Stimulated activated CD4-positive, alpha-beta T cell treated with anti-CD3 and anti-CD28 coated beads, Interleukin-15, amount 100 ng/mL, for 48 hours (primary cell): ENCODE data around the gene TSPAN5.

Experiments
- DNase-seq, 2 donors: peaks; one replicate each; pipeline ENCODE4 v3.0.0-alpha.2; 2020; ENCODE audit warnings: low read depth in 2 of 2

Gene TSPAN5

DNA sequence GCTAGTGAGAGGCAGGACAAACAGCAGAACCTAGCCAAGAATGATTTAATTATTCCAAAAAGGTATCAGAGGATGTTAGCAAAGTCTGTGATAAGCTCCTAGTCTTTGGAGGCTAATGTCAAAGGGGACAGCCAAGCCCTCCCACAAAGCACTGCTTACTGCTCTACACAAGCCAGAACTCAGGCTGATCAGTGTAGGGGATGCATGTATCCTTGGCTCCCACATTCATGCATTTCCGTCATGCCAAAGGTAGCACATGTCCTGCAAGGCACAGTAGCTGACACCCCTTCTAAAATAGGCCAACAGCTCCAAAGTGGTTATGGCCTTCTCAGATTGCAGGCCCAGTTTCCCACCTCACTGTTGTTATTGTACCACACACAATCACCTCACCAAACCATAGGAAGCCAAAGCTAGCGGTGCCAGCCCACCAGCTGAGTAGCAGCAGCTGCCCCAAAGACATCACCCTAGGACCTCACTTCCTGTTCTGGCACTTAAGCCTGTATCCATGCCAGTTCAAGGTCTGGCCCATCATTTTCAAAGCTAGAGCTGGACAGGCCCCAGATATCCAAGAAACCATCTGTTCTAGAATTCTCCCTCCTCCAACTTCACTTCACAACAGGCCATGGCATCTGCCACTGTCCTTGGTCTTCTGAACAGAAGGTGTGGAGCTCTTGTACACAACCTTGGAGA lies 40.9 kb downstream of the TSPAN5 start:
- no peak for DNase-seq

DNA sequence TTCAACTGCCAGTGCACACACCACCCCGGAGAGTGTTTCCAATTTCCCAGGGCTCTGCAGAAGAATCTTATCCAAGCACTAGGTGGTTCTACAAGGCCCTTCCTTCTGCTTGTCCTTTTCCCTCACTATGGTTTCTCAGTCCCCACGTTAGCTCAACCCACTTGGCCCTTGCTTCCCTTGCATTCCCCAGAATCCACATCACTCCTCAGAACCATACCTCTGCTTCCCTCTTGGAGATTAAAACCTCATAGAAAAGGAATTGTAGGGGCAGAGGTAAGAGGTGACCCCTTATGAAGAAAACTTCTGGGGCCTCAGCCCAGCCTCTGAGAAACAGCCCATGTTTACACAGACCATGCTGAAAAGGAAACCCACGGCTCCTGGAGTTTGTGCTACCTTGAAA lies 42.4 kb downstream of the TSPAN5 start:
- no peak for DNase-seq

DNA sequence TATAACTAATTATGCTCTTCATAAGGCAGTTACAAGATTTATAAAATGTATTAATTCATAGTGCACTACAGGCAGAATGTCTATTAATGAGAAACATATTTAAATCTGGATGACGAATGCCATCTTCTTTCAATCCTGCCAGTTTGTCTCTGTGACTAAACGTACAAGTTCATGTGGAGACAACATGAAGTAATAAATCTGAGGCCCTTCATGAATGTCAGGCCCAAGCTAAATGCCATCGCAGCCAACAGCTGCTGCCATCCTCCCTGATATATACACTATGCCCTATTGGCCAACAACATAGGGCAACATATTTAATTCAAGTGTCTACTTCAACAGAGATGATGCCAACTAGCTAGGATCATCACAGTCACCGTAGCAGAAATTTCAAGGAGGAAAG lies 43.7 kb downstream of the TSPAN5 start:
- no peak for DNase-seq

DNA sequence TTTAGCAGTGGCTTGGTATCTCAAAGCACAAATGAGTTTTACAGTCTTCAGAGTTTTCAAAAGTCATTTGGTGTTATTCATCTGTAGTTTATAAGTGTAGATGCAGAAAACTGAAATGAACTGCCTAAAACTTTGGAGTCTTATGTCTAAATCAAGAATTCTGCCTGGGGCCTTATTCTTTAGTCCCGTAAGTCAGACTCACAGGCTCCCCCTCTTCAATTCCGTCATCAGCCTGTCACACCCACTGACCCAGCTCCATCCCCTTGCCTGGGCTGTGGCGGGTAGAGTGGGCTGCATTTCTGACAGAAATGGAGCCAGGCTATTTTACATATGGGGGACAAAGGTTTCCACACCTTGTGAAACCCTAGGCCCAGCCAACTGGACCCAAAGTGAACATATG lies 44.3 kb downstream of the TSPAN5 start:
- DNase-seq = no peak

DNA sequence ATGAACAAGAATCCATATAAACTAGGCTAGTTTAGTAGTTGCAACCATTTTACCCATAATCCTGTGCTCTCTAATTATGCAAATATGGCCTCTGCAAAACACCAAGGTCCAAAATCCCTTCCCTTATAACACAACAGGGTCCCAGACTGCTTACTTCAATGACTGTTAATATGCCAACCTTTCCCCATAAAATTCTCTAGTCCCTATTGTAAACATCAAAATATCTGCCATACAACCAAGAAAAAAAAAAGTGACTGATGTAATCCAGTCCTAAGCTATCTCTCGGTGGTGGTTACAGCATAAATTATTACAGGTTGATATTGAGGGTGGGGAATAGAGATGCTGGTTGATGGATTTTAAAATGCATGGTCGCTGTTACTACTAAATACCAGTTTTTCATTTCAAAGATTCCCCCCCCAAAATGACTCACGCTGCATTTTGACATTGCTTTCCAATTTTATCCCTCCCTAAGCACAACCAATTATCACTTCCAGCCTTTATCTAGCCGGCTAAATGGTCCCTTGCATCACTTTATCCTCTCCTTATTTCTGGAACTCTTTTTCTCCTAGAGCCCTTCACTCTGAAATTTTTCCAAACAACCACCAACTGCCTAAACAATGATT lies 44.8 kb downstream of the TSPAN5 start:
- DNase-seq = no peak

DNA sequence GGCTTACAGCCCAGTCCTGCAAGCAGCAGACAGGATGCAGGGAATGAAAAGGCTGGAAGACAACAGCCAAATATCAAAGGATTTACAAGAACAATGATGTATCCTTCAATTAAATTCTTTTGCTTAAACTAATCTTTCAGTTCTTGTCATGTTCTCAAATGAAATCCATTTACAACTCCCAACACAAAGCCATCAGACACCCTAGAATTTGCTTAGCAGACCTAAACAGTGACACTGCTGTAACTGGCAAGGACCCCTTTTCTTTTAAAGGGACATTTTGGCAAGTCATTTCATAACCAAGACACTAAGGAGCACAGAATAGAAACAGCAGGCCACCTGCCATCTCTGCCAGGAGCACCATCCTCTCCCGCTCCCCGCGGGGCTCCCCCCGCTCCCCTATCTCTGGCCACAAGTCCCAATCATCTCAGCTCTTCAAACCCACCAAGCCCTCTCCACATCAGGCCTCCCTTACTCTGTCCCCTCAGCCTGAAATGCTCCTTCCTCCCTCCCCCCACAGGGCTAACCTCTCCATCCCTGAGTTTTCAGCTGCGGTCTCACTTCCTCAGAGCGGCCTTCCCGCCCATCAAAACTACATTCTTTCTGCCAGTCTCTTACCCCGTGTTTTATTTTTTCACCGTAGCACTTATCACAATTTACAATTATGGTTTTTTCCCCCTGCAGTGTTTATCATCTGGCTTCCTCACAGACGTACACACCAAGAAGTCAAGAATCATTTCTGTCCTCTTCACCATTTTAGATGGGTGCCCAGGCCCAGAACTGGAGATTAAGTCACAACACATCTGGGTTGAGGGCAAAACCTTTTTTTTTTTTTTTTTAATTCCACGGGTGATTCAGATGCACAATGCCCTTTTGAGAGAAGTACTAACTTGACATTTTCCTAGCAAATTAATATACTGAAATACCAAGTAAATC lies 45.8 kb downstream of the TSPAN5 start:
- DNase-seq = no peak

DNA sequence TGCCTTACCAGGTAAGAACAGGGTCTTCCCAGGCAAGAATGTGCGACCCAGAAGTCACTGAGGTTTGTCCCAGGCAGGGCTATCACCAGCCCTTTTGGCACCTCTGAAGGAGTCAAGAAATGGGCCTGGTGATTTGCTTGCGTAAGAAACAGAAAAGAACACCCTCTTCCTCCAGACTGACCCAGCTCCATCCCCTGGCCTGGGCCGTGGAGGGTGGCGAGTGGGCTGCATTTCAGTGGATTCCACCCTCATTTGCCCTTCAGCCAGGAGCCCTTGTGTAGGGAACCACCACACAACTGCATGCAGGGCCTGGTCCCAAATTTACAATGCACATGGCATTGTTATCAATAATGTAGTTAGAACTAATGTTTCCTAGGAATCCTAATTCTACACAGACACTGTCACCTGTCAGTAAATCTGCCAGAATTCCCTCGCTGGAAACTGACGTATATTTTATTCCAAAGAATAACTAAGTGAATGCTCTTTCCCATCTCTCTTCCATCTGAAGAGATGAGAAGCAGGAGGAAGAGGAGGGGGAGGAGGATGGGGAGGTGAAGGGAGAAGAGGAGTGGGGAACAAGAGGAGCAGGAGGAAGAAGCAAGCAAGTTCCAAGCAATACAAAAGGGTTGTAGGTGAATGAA lies 46.6 kb downstream of the TSPAN5 start:
- no peak for DNase-seq

DNA sequence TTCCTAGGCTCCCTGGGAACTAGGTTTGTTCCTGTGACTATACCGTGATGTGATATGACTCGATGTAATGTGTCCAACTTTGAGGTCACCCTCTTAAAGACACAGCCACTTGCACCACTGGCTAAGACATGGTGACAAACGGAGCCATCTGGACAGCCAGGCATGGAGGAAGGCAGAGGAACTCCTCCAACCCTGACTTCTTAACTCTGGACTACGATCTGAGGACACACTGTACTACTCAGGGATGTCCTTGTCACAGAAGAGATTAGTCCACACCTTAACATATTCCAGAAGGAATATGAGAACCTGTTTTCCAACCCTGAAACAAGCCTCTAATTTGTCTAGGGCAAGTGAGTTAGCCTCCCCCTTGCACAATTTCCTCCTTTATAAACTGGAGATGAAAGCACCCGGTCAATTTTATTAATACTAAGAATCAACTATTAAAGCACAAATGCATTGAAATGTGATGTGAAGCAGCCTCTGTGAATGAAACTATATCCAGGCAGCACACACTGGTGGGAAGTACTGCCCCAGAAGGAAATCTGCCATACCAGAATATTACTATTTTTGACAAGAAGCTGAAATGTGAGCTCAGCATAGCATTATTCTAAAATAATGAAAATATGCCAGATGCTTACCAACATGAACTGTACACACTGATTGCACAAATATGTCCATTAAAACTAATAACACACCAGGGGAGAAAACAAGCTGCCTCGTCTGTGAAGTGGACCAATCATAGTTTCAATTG lies 47.3 kb downstream of the TSPAN5 start:
- DNase-seq = no peak

DNA sequence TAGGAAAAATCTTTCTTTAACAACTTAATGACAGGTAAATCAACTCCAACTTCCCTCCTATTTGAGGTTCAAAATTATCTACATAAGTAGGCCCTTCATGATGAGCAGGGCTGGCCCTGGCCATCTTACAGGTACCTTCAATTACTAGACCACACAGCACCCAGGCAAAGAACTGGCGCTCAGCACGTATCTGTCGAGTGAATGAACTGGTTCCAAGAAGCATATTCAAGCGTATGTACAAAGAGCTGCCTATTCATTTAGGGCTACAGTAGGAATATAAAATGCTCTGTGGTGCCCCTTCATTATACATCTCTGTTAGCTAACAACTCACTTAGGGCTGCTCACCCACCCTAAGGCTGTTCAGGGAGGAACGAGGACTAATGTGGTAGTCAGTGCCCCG lies 48.0 kb downstream of the TSPAN5 start:
- no peak for DNase-seq

DNA sequence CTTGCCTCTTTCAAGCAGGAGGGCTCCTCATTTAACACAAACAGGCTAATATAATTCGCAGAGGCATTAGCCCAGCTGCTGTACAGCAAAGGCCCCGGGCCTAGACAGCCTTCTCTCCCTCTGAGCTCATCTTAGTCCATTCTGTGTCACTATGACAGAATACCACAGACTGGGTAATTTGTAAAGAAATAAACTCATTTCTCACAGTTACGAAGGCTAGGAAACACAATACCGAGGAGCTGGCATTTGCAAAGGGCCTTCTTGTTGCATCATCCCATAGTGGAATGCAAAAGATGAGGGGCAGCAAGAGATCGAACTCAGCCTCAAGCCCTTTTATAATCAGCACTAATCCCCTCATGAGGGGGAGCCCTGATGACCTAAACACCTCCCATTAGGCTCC lies 48.5 kb downstream of the TSPAN5 start:
- DNase-seq = no peak

DNA sequence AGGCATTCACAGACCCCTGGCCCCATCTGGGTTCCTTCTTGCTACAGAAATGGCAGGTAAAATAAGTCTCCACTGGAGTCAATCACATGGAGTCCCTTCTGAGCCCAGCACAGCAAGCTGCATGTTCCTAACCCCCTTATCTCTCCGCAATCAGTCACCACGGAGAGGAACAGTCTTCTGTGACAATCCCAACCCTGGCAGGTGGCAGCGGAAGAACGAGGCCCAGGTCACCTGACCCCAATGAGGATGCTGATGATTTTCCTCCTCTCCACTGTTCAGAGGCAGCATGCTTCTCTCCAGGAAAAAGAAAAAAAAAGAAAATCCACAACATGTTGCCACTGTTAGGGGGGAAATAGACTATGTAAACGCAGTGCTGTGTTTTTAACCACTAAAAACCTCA lies 50.1 kb downstream of the TSPAN5 start:
- DNase-seq = no peak

DNA sequence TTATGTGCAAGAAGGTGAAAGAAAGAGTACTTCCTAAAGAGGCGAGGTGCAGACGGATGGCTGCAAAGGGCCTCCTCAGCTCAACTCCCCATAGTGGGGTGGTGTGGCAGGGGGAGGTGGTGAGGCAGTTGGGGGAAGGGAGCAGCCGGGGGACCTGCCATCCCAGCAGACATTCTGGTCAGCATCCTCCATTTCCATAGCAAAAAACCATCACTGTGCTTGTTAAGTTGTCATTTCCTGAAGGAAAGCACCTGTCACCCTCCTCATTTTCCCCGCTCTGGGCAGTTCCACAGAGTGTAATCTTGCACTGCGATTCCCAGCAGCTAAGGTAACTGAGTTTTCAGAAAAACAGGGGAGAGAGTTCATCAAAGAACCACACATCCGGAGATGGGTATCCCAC lies 51.5 kb downstream of the TSPAN5 start:
- DNase-seq = no peak

DNA sequence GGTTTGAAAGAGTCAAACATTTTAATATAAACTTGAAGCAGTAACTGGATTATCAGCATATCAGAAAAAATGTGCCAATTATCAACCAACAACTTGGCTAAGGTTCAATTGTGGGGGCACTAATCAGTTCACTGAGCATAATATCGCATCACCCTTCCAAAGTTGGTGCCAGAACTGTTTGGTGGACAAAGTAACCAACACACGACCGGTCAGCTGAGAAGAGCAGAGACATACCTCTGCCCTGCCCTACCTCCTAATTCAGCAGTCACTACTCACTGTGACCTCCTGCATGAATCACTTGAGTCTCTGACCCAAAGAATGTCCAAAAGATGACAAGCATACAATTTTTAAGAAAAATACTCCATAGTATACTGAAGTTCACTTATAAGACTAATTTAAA lies 53.2 kb downstream of the TSPAN5 start:
- DNase-seq = no peak

DNA sequence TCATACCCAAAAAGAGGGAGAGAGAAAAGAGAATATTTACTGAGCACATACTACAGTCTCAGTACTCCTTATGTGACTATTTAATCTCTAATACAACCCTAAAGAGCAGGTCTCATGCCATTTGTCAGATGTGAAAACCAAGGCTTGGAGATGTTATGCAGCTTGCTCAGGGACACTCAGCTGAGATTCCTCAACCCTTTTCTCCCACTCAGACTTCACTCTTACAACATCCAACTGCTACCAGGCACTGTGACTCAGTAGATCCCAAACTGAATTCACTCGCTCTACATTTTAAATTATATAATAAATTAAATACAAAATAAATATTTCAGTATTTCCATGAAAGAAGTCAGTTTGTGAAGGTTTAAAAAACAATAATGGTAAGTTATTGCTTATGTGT lies 53.7 kb downstream of the TSPAN5 start:
- no peak for DNase-seq

DNA sequence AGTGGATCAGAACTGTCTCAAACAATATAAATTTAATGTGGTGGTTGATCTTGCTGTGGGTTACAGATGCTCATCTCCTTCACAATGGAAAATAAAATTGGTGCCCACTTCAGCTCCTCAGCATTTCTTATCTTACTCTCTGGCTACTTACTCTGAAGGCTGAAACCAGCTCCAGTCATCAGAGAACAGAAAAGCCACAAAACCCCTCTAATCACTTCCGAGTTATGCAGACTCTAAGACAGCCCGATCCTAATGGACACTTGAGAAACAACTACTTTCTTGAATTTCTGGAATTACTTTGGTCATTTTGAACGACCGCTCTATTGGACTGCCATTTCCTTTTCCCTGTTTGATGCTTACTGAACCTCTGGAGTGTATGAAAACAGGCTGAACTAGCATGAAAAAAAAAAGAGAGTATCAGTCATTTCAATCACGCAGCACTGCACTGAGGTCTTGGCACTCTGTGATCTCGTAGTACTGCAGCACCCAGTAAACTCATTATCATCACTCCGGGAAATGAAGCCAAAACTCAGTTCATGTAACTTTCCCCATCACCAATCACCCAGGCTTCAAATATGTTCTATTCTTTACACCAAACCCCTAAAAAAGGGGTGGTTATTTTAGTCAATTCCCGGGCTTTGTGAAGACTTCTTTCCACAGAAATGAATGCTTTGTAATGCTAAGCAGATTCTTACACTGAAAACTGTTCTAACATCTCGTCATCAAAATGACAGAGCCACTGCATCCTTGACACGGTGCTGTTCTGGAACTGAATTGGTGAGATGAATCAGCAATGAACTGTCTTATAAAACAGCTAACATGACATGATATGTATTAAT lies 54.5 kb downstream of the TSPAN5 start:
- no peak for DNase-seq

DNA sequence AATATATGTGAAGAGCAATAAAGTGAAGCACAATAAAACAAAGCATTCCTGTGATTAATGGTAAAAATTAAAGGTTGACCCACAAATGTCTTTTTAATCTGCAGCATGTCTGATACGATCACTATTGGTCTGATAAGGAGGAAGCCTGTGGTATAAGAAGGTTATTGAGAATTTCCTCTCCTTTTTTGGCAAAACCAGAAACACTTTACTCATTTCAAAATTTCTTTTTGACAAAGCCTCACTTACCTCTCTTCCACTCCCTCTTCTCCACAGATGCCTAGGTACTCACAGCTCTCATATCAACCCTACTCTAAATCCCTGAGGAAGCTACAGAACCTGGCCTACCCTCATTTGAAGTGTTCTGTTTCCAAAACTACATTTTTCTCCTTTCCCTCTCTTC lies 56.1 kb downstream of the TSPAN5 start:
- DNase-seq = no peak

DNA sequence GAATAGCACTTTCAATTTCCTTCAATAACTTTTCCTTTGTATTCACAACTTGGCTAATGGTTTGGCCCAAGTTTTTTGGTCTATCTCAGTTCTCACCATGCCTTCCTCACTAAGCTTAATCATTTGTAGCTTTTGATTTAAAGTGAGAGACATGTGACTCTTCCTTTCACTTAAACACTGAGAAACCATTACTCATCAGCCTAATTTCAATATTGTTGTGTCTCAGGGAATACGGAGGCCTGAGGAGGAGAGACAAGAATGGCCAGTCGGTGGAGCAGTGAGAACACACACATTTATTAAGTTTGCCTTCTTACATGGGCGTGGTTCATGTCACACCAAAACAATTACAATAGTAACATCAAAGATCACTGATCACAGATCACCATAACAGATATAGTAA lies 56.7 kb downstream of the TSPAN5 start:
- DNase-seq = no peak

DNA sequence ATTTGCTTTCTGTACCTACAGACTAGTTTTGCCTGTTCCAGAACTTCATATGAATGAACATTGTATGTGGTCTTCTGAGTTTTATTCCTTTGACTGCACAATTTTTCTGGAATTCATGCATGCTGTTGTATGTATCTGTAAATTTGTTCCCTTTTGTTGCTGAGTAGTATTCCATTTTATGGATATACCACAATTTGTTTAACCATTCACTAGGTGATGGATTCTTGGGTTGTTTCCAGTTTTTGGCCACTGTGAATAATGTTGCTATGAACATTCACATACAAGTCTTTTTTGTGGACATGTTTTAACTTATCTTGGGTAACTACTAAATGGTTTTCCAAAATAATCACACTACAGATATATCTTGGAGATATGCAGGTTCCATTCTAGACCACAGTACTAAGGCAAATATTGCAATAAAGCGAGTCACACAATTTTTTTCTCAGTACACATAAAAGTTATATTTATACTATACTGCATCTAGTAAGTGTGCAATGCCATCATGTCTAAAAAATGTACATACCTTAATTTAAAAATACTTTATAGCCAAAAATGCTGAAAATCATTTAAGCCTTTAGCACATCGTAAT lies 58.7 kb downstream of the TSPAN5 start:
- DNase-seq = no peak

DNA sequence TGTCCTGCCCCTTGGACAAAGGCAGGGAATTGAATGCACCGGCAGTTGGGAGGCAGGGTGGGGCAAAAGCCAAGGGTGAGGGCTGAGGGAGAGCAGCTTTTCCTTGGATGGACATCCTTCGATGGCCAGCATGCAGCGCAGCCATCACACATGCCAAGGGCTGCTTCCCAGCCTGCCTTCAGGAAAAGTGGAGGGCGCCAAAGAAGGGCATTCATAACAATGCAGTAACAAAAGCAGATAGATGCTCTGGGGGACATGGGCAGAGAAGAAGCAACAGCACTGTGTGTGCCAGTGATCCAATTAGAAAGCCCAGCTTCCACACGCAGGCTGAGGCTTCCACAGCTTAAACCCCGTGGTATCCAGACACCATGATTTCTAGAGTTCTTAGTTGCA lies 71.5 kb downstream of the TSPAN5 start:
- DNase-seq = no peak

DNA sequence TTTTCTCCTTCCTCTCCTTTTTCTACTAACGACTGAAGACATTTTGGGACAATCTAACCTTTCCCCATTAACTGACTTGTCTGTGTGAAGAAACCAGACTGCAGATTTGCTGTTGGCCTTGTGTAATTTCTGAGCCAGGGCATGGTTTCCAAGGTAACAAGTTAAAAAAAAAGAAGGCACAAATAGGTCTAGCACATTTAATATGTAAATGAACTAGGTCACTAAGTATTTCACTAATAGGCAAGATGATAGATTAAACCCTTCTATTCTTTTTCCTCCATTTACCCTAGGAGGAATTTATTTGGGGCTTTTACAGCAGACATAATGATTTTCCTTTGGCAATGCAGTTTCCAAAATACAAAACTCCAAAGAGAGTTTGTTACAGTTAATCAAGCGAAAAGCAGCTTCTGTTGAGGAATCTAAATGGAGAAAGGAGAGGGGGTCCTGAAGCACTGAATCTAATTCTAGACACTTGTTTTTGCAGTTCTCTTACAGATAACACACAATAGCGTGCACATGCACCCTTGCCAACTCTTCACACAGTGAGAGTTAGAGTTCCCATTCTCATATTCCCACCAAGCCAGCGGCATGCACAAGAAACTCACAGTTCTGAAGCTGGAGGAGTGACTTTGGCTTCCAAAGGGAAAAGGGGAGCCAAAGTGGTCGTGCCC lies 72.0 kb downstream of the TSPAN5 start:
- DNase-seq = no peak
